ENCODE data around the gene EPSTI1. TPM values are rescaled to one million over a fixed set of nuclear protein-coding genes. Genes with fewer than 3 reads are reported as not detected.

Gene EPSTI1
- total RNA-seq, 1 experiment from 2014 or later, result 1.9 TPM

- no peaks in the 10 kb centered on the region for H3K79me2 ChIP-seq (ENCODE audit: low read length)
- ATAC-seq (no peak), DNase-seq (no peak)
- CTCF ChIA-PET, result no interaction called here
- H3K36me3 ChIP-seq (ENCODE audit: low read depth, low read length), result no peaks in the 10 kb centered on the region
- no peak overlapping the region for H3K9ac ChIP-seq (ENCODE audit: low read length)
- POLR2A ChIA-PET (ENCODE audit: unreplicated experiment), result no interaction called here
- no peaks in the 10 kb centered on the region for H4K20me1 ChIP-seq (ENCODE audit: low read length)
- no peak overlapping the region for H2AFZ ChIP-seq (ENCODE audit: low read length)
- no peaks in the 10 kb centered on the region for H3K27me3 ChIP-seq (ENCODE audit: low read length)
- BruUV-seq (replicated peaks), result no TSS peak
- intact Hi-C loops (cut with micrococcal nuclease), result no loop called here
- H3K4me1 ChIP-seq (ENCODE audit: insufficient read depth, low read length), result 0 out of 2 replicates have a peak, but pooled peaks cover 4% of the 10 kb centered on the region
- no peaks in the 10 kb centered on the region for H3F3A ChIP-seq (ENCODE audit: low read length, unreplicated experiment)
- no peaks in the 10 kb centered on the region for H3K9me3 ChIP-seq (ENCODE audit: low read length)
- no peak overlapping the region for H3K4me2 ChIP-seq (ENCODE audit: low read length)
- H3K9me2 ChIP-seq (replicated peaks; ENCODE audit: low read length), result no peaks in the 10 kb centered on the region
- H3K4me3 ChIP-seq (ENCODE audit: low read length), result no peak overlapping the region
- no peak overlapping the region for H3K27ac ChIP-seq (ENCODE audit: low read length)
- TF ChIP-seq EZH2phosphoT487 (IDR thresholded peaks at IDR 0.05; ENCODE audit: borderline replicate concordance, low read length) (no peak), CTCF (conservative IDR thresholded peaks at IDR 0.05; ENCODE audit: low read depth, low read length) (no peak), EZH2 (IDR thresholded peaks at IDR 0.05; ENCODE audit: low read length, unreplicated experiment) (no peak)
These were observed 6.5 kb downstream of the EPSTI1 start for GRCh38 chr13:42985312-42986175.

GRCh38 chr13:42984691-42985090, 7.3 kb downstream of the EPSTI1 start:
- no peaks in the 10 kb centered on the region for H3K36me3 ChIP-seq (ENCODE audit: low read depth, low read length)
- no peak overlapping the region for H3K9ac ChIP-seq (ENCODE audit: low read length)
- no peak for ATAC-seq
- no peak overlapping the region for H3K4me2 ChIP-seq (ENCODE audit: low read length)
- no peaks in the 10 kb centered on the region for H3K9me3 ChIP-seq (ENCODE audit: low read length)
- no peaks in the 10 kb centered on the region for H3K9me2 ChIP-seq (replicated peaks; ENCODE audit: low read length)
- TF ChIP-seq EZH2phosphoT487 (IDR thresholded peaks at IDR 0.05; ENCODE audit: borderline replicate concordance, low read length) (no peak), EZH2 (IDR thresholded peaks at IDR 0.05; ENCODE audit: low read length, unreplicated experiment) (no peak), CTCF (conservative IDR thresholded peaks at IDR 0.05; ENCODE audit: low read depth, low read length) (no peak)
- POLR2A ChIA-PET (ENCODE audit: unreplicated experiment), result no interaction called here
- H4K20me1 ChIP-seq (ENCODE audit: low read length), result no peaks in the 10 kb centered on the region
- H2AFZ ChIP-seq (ENCODE audit: low read length), result no peak overlapping the region
- no peak for DNase-seq
- intact Hi-C loops (cut with micrococcal nuclease), result no loop called here
- 0 out of 2 replicates have a peak, but pooled peaks cover 4% of the 10 kb centered on the region for H3K4me1 ChIP-seq (ENCODE audit: insufficient read depth, low read length)
- H3K79me2 ChIP-seq (ENCODE audit: low read length), result no peaks in the 10 kb centered on the region
- H3K4me3 ChIP-seq (ENCODE audit: low read length), result no peak overlapping the region
- BruUV-seq (replicated peaks), result no TSS peak
- H3F3A ChIP-seq (ENCODE audit: low read length, unreplicated experiment), result no peaks in the 10 kb centered on the region
- H3K27ac ChIP-seq (ENCODE audit: low read length), result no peak overlapping the region
- CTCF ChIA-PET, result no interaction called here
- H3K27me3 ChIP-seq (ENCODE audit: low read length), result no peaks in the 10 kb centered on the region

- Histone ChIP-seq H3K27me3 (ENCODE audit: low read length) (no peaks in the 10 kb centered on the region), H3K9ac (ENCODE audit: low read length) (no peak overlapping the region), H3K4me1 (ENCODE audit: insufficient read depth, low read length) (0 out of 2 replicates have a peak, but pooled peaks cover 4% of the 10 kb centered on the region), H3K9me2 (replicated peaks; ENCODE audit: low read length) (no peaks in the 10 kb centered on the region), H3K79me2 (ENCODE audit: low read length) (no peaks in the 10 kb centered on the region), H3K4me3 (ENCODE audit: low read length) (no peak overlapping the region), H3K27ac (ENCODE audit: low read length) (no peak overlapping the region), H3F3A (ENCODE audit: low read length, unreplicated experiment) (no peaks in the 10 kb centered on the region), H3K4me2 (ENCODE audit: low read length) (no peak overlapping the region), H4K20me1 (ENCODE audit: low read length) (no peaks in the 10 kb centered on the region), H2AFZ (ENCODE audit: low read length) (no peak overlapping the region), H3K36me3 (ENCODE audit: low read depth, low read length) (no peaks in the 10 kb centered on the region), H3K9me3 (ENCODE audit: low read length) (no peaks in the 10 kb centered on the region)
- TF ChIP-seq CTCF (conservative IDR thresholded peaks at IDR 0.05; ENCODE audit: low read depth, low read length) (no peak), EZH2phosphoT487 (IDR thresholded peaks at IDR 0.05; ENCODE audit: borderline replicate concordance, low read length) (no peak), EZH2 (IDR thresholded peaks at IDR 0.05; ENCODE audit: low read length, unreplicated experiment) (no peak)
- no TSS peak for BruUV-seq (replicated peaks)
- POLR2A ChIA-PET (ENCODE audit: unreplicated experiment), result no interaction called here
- CTCF ChIA-PET, result no interaction called here
- ATAC-seq, result no peak
- DNase-seq, result no peak
- intact Hi-C loops (cut with micrococcal nuclease), result no loop called here
These were observed 8.0 kb downstream of the EPSTI1 start for GRCh38 chr13:42984026-42984425.

All from PC-3 (cell line).